Anterior cingulate cortex (tissue), 58 donors: ENCODE data around the gene JTB.

Experiments used
- DNase-seq, 58 donors: peaks; one replicate each; lab custom pipeline; 2025; lab: John Stamatoyannopoulos, UW

JTB gene

DNA sequence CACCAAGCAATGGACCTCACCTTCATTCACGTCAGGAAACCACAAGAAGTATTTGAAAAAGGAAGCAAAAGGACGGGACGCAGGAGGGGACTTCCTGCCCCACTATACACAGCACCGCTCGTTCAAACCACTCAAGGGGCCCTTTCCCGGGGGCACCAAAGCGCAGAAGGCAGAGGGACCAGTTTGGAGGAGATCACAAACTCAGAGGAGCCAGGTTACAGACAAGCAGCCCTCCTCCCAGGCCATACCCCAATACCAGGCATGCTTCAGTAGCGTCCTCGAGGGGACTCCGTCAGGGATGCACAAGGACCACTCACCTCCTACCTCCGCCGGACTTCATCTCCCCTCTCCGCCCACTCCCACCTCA, 19.7 kb downstream of the JTB start:
- peak in 1 of 58 donors; percentile 37 for DNase-seq

DNA sequence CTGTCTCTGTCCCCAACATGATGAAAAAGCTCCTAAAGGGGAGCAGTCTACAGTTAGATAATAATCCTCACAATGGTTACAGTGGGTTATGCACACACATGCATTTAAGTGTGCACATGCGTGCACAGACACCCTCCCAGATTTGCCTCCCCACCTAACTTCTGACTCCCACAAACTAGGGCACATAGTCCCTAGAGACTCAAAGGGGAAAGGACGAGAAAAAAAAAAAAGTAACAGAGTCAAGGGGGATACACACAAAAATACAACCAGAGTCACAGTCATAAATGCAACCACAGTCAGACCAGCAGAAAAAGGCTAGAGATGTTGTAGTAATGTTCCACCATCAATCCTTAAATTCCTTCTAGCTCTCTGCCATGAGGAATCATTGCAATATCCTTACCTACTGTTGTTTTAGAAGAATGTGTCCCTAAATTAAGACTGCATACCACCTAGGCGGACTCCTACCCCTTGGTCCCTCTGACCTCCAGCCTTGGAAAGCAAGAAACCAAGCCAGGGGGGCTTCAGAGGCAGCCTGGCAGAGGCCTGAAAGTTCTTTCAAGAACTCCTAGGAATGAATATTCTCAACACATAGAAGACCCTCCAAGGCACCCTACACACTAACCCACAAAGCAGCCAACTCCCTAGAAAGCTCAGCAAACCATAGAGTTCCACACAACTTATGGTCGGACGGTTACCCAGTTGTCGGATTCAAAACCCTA, 20.3 kb downstream of the JTB start:
- no peak for DNase-seq

DNA sequence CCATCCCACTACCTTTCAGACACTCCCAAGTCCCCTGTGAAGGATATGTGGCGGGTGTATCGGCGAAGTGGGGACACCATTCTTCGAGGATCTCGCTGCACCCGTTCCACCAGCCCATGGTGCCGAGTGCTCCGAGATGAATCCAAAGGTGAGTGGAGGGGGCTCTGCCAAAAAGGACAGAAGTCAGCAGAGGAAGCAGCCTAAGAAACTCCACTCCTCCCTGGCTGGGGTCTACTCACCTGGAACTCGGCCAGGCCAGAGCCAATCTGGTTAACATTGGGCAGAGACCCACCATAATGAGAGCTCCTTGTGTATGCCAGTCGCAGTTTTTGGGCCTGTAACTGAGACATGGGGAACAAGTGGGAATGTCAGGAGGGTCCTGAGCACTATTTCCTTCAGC, 22.6 kb downstream of the JTB start:
- DNase-seq = no peak

DNA sequence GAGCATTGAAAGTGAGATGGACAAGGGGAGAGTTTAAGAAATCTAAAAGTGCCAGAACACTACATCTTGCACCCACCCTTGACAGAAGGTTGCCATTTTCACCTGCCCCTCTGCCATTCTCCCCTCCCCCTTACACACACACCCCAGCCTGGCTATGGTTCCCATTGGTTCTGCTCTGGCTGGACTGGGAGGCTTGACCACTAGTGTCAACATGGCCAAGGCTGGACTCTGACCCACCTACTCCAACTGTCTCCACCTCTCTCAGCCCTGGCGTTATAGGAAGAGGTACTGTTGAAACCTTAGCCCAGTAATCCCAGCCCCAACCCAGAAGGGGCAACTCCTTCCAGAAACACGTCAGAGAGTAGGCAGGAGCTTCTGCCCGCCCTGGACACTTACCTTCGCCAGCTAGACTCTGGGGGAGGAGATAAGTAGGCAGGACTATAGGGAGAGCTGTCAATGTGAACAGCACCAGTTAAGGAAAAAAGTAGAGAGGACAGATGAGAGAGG, 23.6 kb downstream of the JTB start:
- DNase-seq = no peak

- no peak for DNase-seq
Measured at GRCh38 chr1:153951801-153952200, 25.7 kb downstream of the JTB start.

DNA sequence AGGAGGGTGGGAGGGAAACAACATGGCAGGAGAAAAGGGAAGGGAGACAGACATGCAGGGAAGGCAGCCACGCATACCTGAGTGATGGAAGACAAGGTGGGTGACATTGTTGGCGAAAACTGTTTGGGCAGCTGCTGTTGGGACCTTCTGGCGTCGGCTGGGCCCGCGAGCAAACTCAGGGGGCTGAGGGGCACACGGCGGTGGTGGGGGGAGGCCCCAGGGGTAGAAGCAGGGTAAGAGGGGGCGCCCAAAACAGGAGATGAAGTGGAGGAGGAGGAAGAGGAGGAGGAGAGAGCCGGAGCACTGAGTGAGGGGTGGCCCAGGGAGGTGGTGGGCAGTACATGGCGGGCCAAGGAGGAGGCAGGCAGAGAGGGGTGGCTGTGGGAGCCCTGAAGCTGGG, 26.3 kb downstream of the JTB start:
- DNase-seq = no peak

- peak in 54 of 58 donors; percentile 24 to 83 (median 68) for DNase-seq
Measured at GRCh38 chr1:153946622-153947241, 30.7 kb downstream of the JTB start, which contains the start of gene DENND4B. Gene DENND4B, minus strand, starts transcription at chr1:153946718. Its CDS starts 2,344 bp downstream, at chr1:153944374.

DNA sequence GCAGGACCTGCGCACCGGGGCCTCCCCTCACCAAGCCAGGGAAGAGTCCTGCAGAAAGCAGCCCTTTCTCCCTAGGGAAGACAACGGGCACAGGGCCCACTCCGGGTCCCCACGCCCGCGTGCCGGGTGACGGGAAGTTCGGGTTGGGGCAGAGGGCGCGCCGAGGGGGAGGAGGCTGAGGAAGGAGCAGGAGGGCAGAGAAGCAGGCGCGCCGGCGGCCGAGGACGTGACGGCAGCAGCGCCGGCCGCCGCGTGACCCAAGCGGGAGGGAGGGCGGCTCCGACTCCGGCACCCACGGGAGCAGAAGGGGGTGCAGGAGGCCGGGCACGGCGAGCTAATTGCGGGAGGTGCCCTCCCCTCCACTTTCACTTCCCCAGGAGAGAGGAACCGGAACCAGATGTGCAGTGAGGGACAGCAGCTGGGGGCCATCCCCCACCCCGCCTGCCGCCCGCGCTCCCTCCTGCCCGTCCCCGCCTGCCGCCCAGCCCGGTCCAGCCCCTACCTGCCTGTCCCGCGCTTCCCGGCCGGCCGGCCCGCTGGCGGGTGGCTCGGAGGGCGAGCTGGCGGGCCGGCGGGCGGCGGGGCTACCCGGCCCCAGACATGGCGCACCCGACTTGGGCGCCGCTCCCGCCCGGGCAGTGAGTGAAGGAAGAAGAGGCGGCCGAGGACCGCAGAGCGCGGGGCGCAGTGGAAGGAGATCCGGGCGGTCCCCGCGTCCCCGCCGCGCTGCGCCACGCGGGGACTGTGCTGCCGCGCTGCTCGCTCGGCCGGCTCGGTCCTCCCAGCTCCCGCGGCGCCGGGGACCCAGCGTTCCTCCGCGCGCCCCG, 31.5 kb downstream of the JTB start:
- peak in 56 of 58 donors; percentile 9 to 83 (median 69) for DNase-seq

DNA sequence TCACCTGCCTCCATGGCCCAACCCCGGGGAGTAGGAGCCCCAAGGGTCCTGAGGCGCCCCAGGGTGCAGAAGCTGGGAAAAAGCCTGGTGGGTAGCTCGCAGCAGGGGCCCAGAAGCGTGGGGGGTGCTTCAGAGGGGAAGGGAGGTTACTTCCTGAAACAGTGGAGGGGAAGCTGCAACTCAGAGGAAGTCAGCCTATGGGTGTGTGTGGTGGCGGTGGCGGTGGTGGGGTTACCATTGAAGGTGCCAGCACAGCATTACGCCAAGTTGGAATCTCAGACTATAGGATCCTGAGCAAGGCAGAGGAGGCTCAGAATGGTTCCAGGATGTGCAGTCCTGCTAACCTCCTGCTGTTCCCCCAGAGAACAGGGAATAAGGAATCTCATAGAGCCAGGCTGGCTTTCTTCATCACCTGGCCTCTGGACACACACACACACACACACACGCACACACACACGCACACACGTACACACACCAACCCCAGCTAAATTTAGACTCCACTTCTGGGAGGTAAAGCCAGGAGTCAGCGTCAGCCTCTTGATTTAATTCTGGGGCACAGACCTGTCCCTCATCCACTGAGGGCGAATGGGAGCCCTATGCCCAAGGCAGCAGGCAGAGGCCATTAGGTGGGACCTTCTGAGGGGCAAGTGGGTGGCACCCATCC, 32.2 kb downstream of the JTB start:
- peak in 10 of 58 donors; percentile 8 to 37 (median 19) for DNase-seq

DNA sequence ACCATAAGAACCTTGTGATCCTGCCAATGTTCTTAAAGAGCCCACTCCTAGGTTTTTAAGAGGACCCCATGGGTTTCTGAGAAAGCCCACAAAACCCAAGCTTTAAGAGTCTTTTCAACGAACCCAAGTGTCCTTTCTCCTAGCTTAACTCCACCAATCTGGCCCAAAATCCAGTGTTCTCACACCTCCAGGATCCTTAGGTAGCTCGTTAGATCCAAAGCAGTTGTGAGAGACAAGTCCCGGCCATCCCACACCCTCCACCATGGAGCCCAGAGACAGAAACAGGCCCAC, 32.7 kb downstream of the JTB start:
- no peak for DNase-seq

- DNase-seq = no peak
Measured at GRCh38 chr1:153944005-153944826, 33.3 kb downstream of the JTB start.

GRCh38 chr1:153942766-153943549, 34.5 kb downstream of the JTB start:
- DNase-seq = no peak

DNA sequence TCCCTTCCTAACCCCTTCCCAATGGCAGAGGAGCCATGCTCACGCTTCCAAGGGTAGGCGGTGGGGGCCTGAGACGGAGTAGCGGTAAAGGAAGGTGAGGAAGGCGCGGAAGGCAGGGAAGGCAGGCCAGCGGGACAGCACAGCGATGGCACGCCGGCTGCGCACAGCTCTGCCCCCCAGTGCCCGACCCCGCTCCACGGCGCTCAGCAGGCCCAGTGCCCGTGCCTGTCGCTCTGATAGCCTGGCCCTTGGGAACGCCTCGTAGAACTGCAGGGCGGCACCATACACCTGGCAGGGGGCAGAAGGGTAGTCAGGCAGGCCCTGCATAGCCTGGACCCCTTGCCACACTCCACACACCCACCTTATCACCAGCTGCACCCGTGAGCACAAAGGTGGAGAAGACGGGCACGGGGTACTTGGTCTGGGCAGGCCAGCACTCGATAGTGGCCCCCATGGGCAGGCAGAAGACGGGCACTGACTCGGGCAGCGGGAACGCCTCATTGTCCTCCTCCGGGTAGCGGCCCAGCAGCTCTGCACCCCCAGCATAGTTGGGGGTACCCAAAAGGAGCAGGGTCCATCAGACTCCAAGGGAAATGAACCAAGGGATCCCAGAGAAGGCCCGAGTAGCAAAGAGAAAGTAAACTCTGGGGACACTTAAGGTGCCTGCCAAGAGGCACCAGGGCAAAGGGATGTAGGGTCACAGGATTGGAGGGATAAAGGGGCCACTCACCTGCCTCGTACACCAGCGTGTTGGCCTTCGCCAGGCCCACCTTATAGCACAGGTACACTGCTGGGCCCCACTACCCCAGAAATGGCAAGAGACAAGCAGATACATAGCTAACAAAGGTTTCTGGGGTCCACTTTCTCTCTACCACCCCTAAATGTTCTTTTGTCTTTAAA, 35.4 kb downstream of the JTB start:
- DNase-seq = no peak

DNA sequence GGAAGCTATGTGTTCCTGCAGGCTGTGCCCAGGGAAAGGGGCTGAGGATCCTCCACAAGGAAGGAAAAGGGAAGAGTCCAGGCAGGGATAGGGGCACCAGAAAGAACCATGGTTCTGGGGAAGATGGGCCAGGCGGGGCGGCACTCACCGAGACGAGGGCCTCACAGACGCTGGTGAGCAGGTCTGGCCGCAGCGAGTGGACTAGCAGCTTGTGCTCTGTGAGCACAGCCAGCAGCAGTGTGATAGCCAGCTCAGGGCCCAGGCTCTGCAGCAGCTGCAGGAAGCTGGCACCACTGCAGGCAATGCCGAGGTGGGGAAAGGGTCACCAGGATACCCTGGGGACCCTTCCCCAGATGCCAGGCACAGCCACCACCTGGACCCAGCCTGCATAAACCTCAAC, 36.7 kb downstream of the JTB start:
- no peak for DNase-seq

DNA sequence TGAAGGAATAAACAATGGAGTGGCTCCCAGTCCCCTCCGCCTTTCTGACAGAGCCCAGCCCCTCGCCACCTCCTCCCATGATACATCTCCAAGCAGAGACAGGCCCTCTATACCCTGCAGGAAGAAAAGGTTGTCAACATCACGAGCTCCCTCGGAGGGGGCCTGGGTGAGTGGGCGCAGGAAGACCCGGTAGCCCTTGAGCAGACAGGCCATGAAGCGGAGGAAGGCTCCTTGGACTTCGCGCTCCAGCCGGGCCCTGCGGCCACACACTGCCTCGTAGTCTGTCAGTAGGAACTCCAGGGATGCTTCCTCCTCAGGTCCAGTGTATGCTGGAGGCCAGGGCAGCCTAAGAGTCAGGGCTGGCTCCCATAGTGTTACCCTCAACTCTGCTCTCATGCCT, 38.0 kb downstream of the JTB start:
- no peak for DNase-seq

- DNase-seq = no peak
Measured at GRCh38 chr1:153938996-153939395, 38.5 kb downstream of the JTB start.

- no peak for DNase-seq
Measured at GRCh38 chr1:153937331-153937730, 40.1 kb downstream of the JTB start.
